HG03442 (cell line): Measurements from ENCODE around the gene OR2B2.

Experiments used
- ATAC-seq: cut with Tn5 transposase; IDR thresholded peaks from one replicate; pipeline ENCODE4 v1.9.1; 2021; ENCODE audit warnings: mild to moderate bottlenecking, moderate library complexity; ENCODE audit not compliant: unreplicated experiment

Gene OR2B2

GRCh38 chr6:27867945-27868300 lies 44.3 kb downstream of the OR2B2 start:
- no peak for ATAC-seq

DNA sequence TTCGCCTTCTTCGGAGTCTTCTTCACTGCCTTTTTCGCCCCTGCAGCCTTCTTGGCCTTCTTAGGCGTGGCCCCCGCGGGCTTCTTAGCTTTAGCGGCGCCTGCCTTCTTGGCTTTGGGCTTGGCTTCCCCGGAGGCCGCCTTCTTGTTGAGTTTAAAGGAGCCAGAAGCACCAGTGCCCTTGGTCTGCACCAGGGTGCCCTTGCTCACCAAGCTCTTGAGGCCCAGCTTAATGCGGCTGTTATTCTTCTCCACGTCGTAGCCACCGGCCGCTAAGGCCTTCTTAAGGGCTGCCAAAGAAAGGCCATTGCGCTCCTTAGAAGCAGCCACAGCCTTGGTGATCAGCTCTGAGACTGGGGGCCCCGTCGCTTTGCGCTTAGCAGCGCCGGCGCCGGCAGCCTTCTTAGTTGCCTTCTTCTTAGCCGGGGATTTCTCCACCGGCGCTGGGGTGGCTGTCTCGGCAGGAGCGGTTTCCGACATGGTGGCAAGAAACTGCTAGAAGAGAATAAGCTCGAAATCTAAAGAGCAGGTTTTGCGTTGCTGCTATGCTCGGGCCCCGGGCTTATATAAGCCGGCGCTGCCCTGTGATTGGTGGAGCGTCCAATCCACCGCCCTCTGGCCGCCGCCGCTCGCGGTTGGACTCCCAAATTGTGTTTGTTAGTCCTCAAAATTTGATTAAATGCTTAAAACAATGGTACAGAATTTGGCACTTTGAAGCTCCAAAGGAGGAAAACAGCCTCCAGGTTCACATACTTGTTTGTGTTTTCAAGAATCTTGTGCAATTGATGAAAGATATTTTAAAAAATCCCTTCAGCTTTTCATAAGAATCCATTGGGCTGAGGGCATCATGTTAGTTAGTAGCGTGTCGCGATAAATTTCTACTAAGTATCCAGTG lies 44.9 kb downstream of the OR2B2 start:
- ATAC-seq: no peak

GRCh38 chr6:27866357-27867050 lies 45.7 kb downstream of the OR2B2 start:
- no peak for ATAC-seq

GRCh38 chr6:27865850-27866356 lies 46.3 kb downstream of the OR2B2 start:
- no peak for ATAC-seq

- peak; percentile 56 for ATAC-seq
These were observed 47.0 kb downstream of the OR2B2 start for GRCh38 chr6:27864906-27865849.

DNA sequence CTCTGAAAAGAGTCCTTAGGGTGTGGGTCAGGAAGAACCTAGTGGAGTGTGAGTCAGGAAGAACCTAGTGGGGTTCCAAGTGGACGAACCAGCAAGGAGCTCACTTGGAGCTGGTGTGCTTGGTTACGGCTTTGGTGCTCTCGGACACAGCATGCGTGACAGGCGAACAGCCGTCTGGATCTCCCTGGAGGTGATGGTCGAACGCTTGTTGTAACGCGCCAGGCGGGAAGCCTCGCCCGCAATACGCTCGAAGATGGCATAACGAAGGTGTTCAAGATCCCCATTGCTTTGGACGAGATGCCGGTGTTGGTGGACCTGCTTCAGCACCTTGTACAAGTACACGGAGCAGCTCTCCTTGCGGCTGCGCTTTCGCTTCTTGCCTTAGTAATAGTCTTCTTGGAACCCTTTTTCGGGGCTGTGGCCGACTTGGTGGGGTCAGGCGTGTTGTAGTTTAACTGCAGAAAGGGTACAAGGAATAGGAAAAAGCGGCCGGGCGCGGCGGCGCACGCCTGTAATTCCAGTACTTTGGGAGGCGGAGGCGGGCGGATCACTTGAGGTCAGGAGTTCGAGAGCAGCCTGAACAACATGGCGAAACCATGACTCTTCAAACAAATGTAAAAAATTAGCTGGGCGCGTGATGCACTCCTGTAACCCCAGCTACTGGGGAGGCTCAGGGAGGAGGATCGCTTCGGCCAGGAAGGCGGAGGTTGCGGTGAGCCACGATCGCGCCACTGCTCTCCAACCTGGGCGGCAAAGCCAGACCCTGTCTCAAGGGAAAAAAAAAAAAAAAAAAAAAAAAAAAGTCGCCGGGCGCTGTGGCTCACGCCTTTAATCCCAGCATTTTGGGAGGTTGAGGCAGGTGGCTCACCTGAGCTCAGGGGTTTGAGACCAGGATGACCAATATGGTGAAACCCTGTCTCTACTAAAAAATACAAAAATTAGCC lies 48.0 kb downstream of the OR2B2 start:
- no peak for ATAC-seq

DNA sequence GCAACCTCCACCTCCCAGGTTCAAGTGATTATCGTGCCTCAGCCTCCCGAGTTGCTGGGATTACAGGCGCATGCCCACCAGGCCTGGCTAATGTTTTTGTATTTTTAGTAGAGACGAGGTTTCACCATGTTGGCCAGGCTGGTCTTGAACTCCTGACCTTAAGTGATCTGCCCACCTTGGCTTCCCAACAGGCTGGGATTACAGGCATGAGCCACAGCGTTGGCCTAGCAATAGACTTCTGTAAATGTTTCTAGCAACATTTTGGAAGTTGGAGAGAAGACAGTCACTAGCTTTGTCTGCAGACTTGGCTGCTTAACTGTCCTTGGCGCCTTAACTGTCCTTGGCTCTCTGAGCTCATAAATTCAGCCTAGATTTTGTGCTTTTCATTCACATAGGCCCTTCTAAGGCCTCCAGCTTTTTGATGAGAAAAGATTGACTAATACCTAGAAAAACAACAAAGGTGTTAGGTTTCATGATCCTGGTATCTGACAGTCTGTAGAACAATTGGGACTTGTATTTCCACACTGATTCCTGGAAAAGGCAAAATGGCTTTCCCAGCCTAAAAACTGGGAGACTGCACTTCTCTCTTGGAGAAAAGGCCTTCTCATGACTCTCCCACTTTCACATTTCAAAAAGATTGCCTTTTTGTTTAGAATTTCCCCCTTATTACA lies 49.7 kb downstream of the OR2B2 start:
- ATAC-seq: no peak

DNA sequence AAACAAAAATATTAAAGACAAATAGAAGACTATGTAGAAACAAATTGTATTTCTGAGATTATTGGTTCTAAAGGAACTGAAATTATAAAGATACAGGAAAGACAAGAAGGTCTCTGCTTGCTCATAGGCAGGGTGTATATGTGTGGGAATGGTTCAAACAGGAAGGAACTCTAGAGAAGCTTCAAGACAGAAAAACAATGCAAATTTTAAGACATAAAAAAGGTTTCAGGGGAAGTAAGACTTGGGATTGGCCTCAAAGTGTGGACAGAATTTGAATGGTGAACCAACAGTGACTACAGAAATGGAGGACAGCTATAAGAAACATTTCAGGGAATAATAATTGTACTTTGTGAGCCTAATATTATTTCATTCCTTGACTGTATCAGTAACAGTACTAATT lies 50.3 kb downstream of the OR2B2 start:
- ATAC-seq: no peak

DNA sequence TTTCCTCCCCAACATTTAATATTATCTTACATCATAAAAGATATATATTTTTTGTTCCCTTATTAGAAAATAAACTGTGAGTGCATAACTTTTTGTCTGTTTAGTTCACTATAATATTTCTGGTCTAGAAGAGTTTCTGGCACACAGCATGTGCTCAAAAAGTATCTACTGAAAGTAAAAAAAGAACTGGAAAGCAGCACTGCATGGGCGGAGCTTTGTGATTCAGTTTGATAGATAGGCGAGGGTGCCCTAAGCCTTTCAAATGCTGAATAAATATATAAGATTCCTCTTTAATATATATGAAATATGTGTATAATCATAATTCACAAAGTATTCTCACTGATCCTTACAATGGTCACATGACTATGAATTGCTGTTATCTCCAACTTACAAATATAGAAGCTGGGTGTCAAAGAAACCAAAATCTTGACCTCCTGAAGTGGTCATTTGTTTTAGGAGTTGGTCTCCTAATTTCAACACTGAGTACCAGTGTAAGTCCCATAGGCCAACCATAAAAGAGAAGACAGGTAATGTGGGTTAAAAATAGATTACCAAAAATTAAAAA lies 50.8 kb downstream of the OR2B2 start:
- no peak for ATAC-seq
